K562 (cell line): ENCODE measurements around the gene LRRTM2. TPM values are rescaled to one million over a fixed set of nuclear protein-coding genes. Genes with fewer than 3 reads are reported as not detected.

ENCODE experiments used
- ATAC-seq: fragments of 200-7000 bp; cut with Tn5 transposase; 3 replicates; pipeline ENCODE4 v1.9.1; 2020; ENCODE audit warnings: moderate library complexity
- BruUV-seq: library from RNA; stranded (reverse); fragments of 400-500 nt; replicated peaks from 2 replicates; lab custom pipeline; 2021; lab: Mats Ljungman, UMichigan
- CTCF ChIA-PET: fragments of 300-600 bp; formaldehyde crosslinking; extraction: SDS; loops from one replicate; lab custom pipeline; 2021; ENCODE audit warnings: low intra/inter-chr PET ratio; lab: Yijun Ruan, JAX
- POLR2A ChIA-PET: fragments of 300-600, 350-650 bp; sonication (Branson Sonifier 250); formaldehyde crosslinking; extraction: SDS; loops from one replicate; lab custom pipeline; 2021; ENCODE audit warnings: antibody characterized with exemption, inconsistent platforms; lab: Yijun Ruan, JAX
- DNase-seq, 4 experiments: peaks; one replicate each; pipeline versions ENCODE4 v3.0.0 to v3.0.0-alpha.2; 2011 to 2018; ENCODE audit warnings: low spot score in 3 of 4, mixed read lengths in 3 of 4; ENCODE audit errors: extremely low read depth in 1 of 4
- FAIRE-seq: peaks from 2 replicates; lab custom pipeline; 2011; peaks lifted over from hg19 to GRCh38; lab: Jason Lieb, UNC
- H2AFZ ChIP-seq: 2 replicates; pipeline ENCODE4 v1.6.0; 2011; ENCODE audit warnings: low read depth, low read length, control low read depth, inconsistent platforms
- H3K27ac ChIP-seq: fragments of 200-600 bp; 3 replicates; pipeline ENCODE4 v1.8.0; 2011; ENCODE audit warnings: low read depth, mild to moderate bottlenecking, control low read depth, inconsistent platforms, low read length, moderate library complexity, mixed read lengths; ENCODE audit errors: extremely low read depth
- H3K27me3 ChIP-seq, 2 experiments: fragments of 300-600 bp in 1 of 2; 2 replicates in 1 of 2; 3 replicates in 1 of 2; pipeline versions ENCODE4 v1.6.0 to v1.8.0; 2011; ENCODE audit warnings: inconsistent platforms in 2 of 2, low read length in 2 of 2, mild to moderate bottlenecking in 1 of 2, mixed read lengths in 1 of 2, moderate library complexity in 1 of 2; ENCODE audit not compliant: control insufficient read depth in 2 of 2, insufficient read depth in 2 of 2
- H3K36me3 ChIP-seq: fragments of 300-600 bp; 3 replicates; pipeline ENCODE4 v1.8.0; 2011; ENCODE audit warnings: mild to moderate bottlenecking, low read length, inconsistent platforms; ENCODE audit not compliant: control insufficient read depth, insufficient read depth
- H3K4me1 ChIP-seq, 2 experiments: fragments of 200-600 bp in 1 of 2; replicated peaks in 1 of 2; 2 replicates in 1 of 2; 3 replicates in 1 of 2; pipeline versions ENCODE4 v1.5.1 to v1.8.0; 2011; ENCODE audit warnings: inconsistent platforms in 2 of 2, low read length in 2 of 2, mild to moderate bottlenecking in 1 of 2, mixed read lengths in 1 of 2, moderate library complexity in 1 of 2; ENCODE audit not compliant: control insufficient read depth in 2 of 2, insufficient read depth in 2 of 2
- H3K4me2 ChIP-seq: 2 replicates; pipeline ENCODE4 v1.6.1; 2011; ENCODE audit warnings: low read length, control low read depth, inconsistent platforms, mixed read lengths; ENCODE audit not compliant: insufficient read depth
- H3K4me3 ChIP-seq: fragments of 200-600 bp; sonication (generic), shearing (Covaris generic); 2 replicates; pipeline ENCODE4 v1.5.1; 2016; ENCODE audit warnings: control low read depth, inconsistent platforms
- H3K79me2 ChIP-seq: fragments of 200-600 bp; 3 replicates; pipeline ENCODE4 v1.8.0; 2011; ENCODE audit warnings: low read length, inconsistent platforms; ENCODE audit not compliant: control insufficient read depth, insufficient read depth
- H3K9ac ChIP-seq, 2 experiments: 2 replicates each; pipeline versions ENCODE4 v1.6.0 to v1.6.1; 2011; ENCODE audit warnings: low read depth in 2 of 2, low read length in 2 of 2, control low read depth in 1 of 2, inconsistent platforms in 1 of 2, mild to moderate bottlenecking in 1 of 2, mixed read lengths in 1 of 2; ENCODE audit not compliant: insufficient read depth in 1 of 2
- H3K9me1 ChIP-seq: one replicate; pipeline ENCODE4 v1.6.0; 2011; ENCODE audit warnings: inconsistent platforms, mild to moderate bottlenecking, low read length, moderate library complexity; ENCODE audit not compliant: control insufficient read depth, insufficient read depth
- H3K9me3 ChIP-seq: replicated peaks from 2 replicates; pipeline ENCODE4 v1.5.1; 2011; ENCODE audit warnings: low read depth, low read length, inconsistent platforms; ENCODE audit not compliant: control insufficient read depth, insufficient read depth
- H4K20me1 ChIP-seq: replicated peaks from 2 replicates; pipeline ENCODE4 v1.6.1; 2011; ENCODE audit warnings: low read length, inconsistent platforms, mixed read lengths; ENCODE audit not compliant: control insufficient read depth, insufficient read depth
- AFF1 ChIP-seq, 2 experiments: fragments of 450-650 bp; IDR thresholded peaks; 2 replicates each; pipeline ENCODE4 v1.6.1; 2018; ENCODE audit warnings: mild to moderate bottlenecking in 2 of 2, low read depth in 1 of 2; ENCODE audit not compliant: partially characterized antibody in 2 of 2
- BACH1 ChIP-seq: fragments of 200-800 bp; sonication (Bioruptor generic); IDR thresholded peaks from 2 replicates; pipeline ENCODE4 v1.6.1; 2016; ENCODE audit warnings: missing genetic modification characterization, missing compliant biosample characterization
- ETV1 ChIP-seq: fragments of 450-650 bp; conservative IDR thresholded peaks from 2 replicates; pipeline ENCODE4 v1.6.1; 2016; ENCODE audit warnings: missing genetic modification characterization, control low read depth, low read depth, missing compliant biosample characterization
- FOXK1 ChIP-seq: sonication (generic); formaldehyde crosslinking; IDR thresholded peaks from 2 replicates; pipeline ENCODE4 v1.8.0; 2022; ENCODE audit warnings: missing genetic modification reagents, mild to moderate bottlenecking, borderline replicate concordance
- MAFF ChIP-seq: IDR thresholded peaks from 2 replicates; pipeline ENCODE4 v1.6.1; 2012; ENCODE audit warnings: low read length, improper control_type of control experiment
- SREBF1 ChIP-seq: fragments of 150-350 bp; IDR thresholded peaks from 2 replicates; pipeline ENCODE4 v1.6.1; 2014; ENCODE audit warnings: antibody characterized with exemption, low read depth, low read length, borderline replicate concordance
- U2AF2 ChIP-seq: fragments of 200-400 bp; formaldehyde crosslinking; optimal IDR thresholded peaks from 2 replicates; pipeline ENCODE3; 2017; ENCODE audit warnings: low read depth, mild to moderate bottlenecking, low read length
- ZNF124 ChIP-seq: sonication (generic); formaldehyde crosslinking; IDR thresholded peaks from 2 replicates; pipeline ENCODE4 v1.8.1; 2022; ENCODE audit warnings: missing genetic modification reagents
- WGBS: fragments of 100-300 bp; shearing (Covaris generic); methylation state at CpG from one replicate; pipeline ENCODE4 v1.1.6; 2016; ENCODE audit warnings: low coverage, mixed read lengths; ENCODE audit not compliant: insufficient coverage; ENCODE audit errors: missing lambda C conversion rate; 5-methylcytosine and 5-hydroxymethylcytosine counted together
- in situ Hi-C: fragments of 300-500 bp; cut with MboI; formaldehyde crosslinking; loops from 4 replicates; pipeline ENCODE4 v1.15.0; 2018; ENCODE audit warnings: inconsistent platforms, mixed read lengths
- intact Hi-C: fragments of 100-400 bp; cut with micrococcal nuclease; formaldehyde crosslinking; loops from 2 replicates; pipeline ENCODE4 v1.14.2; 2022
- polyA plus RNA-seq, 8 experiments: library from polyadenylated mRNA; depleted of rRNA in 4 of 8; stranded (reverse) in 5 of 8; unstranded in 3 of 8; fragments of >200 nt; fragmentation: Nextera tagmentation in 2 of 8; fragmentation: Illumina TruSeq in 1 of 8; extraction: Ambion mirVana in 2 of 8; extraction: Trizol in 1 of 8; gene quantifications; 2 replicates each; pipeline versions ENCODE4 v1.2.1 to v1.2.3, GENCODE V29; 2011 to 2014; ENCODE audit warnings: inconsistent platforms in 1 of 8, missing spikeins in 1 of 8
- total RNA-seq, 7 experiments: library from RNA; depleted of rRNA in 6 of 7; stranded (reverse); fragments of >200 nt in 6 of 7; fragmentation: Illumina TruSeq in 2 of 7; extraction: Trizol in 2 of 7; gene quantifications; 2 replicates each; pipeline versions ENCODE4 v1.2.1 to v1.2.3, GENCODE V29; 2011 to 2021; ENCODE audit warnings: low replicate concordance in 1 of 7

The LRRTM2 gene
- total and polyA plus RNA-seq, 9 of the 15 experiments (the other 6 are each of a cell fraction or from before 2014, with no cell fraction given), result under 0.01 to 0.07 (median 0.03) TPM; not detected in 4

- H4K20me1 ChIP-seq, result peaks cover 9% of the 10 kb centered on the region; the same call in 1 of the 2 replicates
- no peak for DNase-seq
- FAIRE-seq, result peak; percentile 26
- in situ Hi-C loops (no loop called here), intact Hi-C loops (no loop called here)
- ChIA-PET CTCF (interaction anchor here (1.1 kb wide), 1 partner anchor 393 kb away, joined by 3 read pairs; no protein-coding TSS in a partner anchor), POLR2A (interaction anchor here (0.7 kb wide), 1 partner anchor 83 kb away, joined by 3 read pairs; no protein-coding TSS in a partner anchor)
- no peaks in the 10 kb centered on the region for H3K4me1 ChIP-seq
- no TSS peak for BruUV-seq
- H3K9me3 ChIP-seq, result no peaks in the 10 kb centered on the region
- ATAC-seq, result no peak
- H3K4me3 ChIP-seq, result no peak overlapping the region
- no peaks in the 10 kb centered on the region for H3K36me3 ChIP-seq
- H3K27ac ChIP-seq, result no peak overlapping the region
- TF ChIP-seq BACH1, result no peak
- TF ChIP-seq AFF1 (IDR thresholded peaks at IDR 0.05; ENCODE audit: low read depth in 1 of 2, partially characterized antibody in 2 of 2), result no peak
- TF ChIP-seq SREBF1, result no peak
- no peak for TF ChIP-seq MAFF
- TF ChIP-seq ETV1 (tag), result no peak
- TF ChIP-seq FOXK1, result no peak
- no peak for TF ChIP-seq U2AF2
- TF ChIP-seq ZNF124 (CRISPR knock-in tag), result no peak
- H3K4me2 ChIP-seq, result no peak overlapping the region
- no peaks in the 10 kb centered on the region for H3K9me1 ChIP-seq
- H3K79me2 ChIP-seq, result peaks cover 4% of the 10 kb centered on the region; the same call in 2 of the 3 replicates
- no peak overlapping the region for H2AFZ ChIP-seq
- WGBS, result 36% methylated on average over 5 of the region's 5 CpGs
- H3K9ac ChIP-seq, result no peak overlapping the region
- H3K27me3 ChIP-seq, result no peaks in the 10 kb centered on the region
These were observed 5.2 kb downstream of the LRRTM2 start for GRCh38 chr5:138869763-138870500.
